HAP-1 (cell line): ENCODE data around the gene EGR4.
A peak's percentile ranks its signal among the peaks of the same experiment; 100 is the strongest.

Experiments used
- DNase-seq, 2 experiments: peaks; one replicate each; pipeline ENCODE4 v3.0.0-alpha.2; 2016 to 2020; ENCODE audit warnings: low spot score in 2 of 2
- H3K27me3 ChIP-seq: fragments of 250-450 bp; sonication (Bioruptor Pico); 2 replicates; pipeline ENCODE4 v1.5.1; 2020; ENCODE audit warnings: low read depth, mild to moderate bottlenecking, moderate library complexity
- H3K36me3 ChIP-seq: fragments of 250-450 bp; sonication (Bioruptor Pico); replicated peaks from 2 replicates; pipeline ENCODE4 v1.5.1; 2020; ENCODE audit warnings: mild to moderate bottlenecking
- H3K4me1 ChIP-seq: fragments of 250-450 bp; sonication (Bioruptor Pico); 2 replicates; pipeline ENCODE4 v1.5.1; 2020; ENCODE audit warnings: mild to moderate bottlenecking
- H3K4me3 ChIP-seq: fragments of 250-450 bp; sonication (Bioruptor Pico); 2 replicates; pipeline ENCODE4 v1.5.1; 2020; ENCODE audit warnings: mild to moderate bottlenecking, moderate library complexity
- H3K9me3 ChIP-seq: fragments of 250-450 bp; sonication (Bioruptor Pico); 2 replicates; pipeline ENCODE4 v1.5.1; 2020; ENCODE audit warnings: mild to moderate bottlenecking, moderate library complexity
- in situ Hi-C: fragments of 300-500 bp; cut with MboI; formaldehyde crosslinking; loops from 3 replicates; pipeline ENCODE4 v1.14.3; 2020; ENCODE audit warnings: low sequenced_read_pairs, inconsistent platforms, mixed read lengths

The EGR4 gene

GRCh38 chr2:73283545-73284295, 9.6 kb downstream of the EGR4 start:
- in situ Hi-C loops: no loop called here

DNA sequence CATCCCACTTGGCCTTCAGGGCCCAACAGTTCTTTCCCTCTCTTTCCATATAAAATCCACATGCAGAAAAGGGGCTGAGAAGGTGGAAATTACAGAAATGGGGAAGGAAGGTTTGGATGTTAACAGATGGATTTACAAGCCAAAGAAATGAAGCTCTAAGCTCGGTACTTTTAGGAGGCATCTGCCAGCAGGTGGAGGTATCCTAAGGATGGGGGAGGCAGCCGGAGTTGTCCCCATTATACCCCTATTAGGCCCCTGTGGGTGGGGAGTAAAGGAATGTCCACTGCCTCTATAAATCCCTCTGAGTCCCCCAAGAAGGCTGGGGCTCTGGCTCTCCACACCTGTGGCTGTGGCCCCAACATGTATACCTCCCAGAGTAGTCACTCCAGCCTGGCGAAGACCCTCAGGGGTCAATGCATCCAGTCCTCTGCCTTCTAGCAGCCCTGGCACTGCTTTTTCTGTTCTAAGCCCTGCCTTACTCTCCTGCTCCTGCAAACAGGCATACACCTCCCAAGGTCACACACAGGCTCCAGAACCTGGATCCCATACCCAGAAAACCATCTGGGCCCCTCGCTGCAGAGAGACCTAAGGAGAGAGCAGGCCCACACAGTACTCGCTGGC, 10.3 kb downstream of the EGR4 start:
- Histone ChIP-seq H3K27me3 (no peaks in the 10 kb centered on the region; the same call in 1 of the 2 replicates), H3K4me3 (peak overlapping the region; percentile 66), H3K4me1 (peaks cover 3% of the 10 kb centered on the region; the same call in 1 of the 2 replicates), H3K9me3 (no peaks in the 10 kb centered on the region), H3K36me3 (no peaks in the 10 kb centered on the region; the same call in 1 of the 2 replicates)
- in situ Hi-C loops: no loop called here
- no peak for DNase-seq

More at GRCh38 chr2:73283545-73284295, 9.6 kb downstream of the EGR4 start:
- peak in 1 of 2 experiments; percentile 48 for DNase-seq
- H3K27me3 ChIP-seq: no peaks in the 10 kb centered on the region; the same call in 1 of the 2 replicates
- H3K4me3 ChIP-seq: peak overlapping the region; percentile 66
- no peaks in the 10 kb centered on the region; the same call in 1 of the 2 replicates for H3K36me3 ChIP-seq
- peaks cover 3% of the 10 kb centered on the region; the same call in 1 of the 2 replicates for H3K4me1 ChIP-seq
- H3K9me3 ChIP-seq: no peaks in the 10 kb centered on the region

GRCh38 chr2:73281244-73281643, 12.1 kb downstream of the EGR4 start:
- DNase-seq: no peak
- Histone ChIP-seq H3K9me3 (no peaks in the 10 kb centered on the region), H3K4me3 (no peak overlapping the region), H3K36me3 (no peaks in the 10 kb centered on the region; the same call in 1 of the 2 replicates), H3K27me3 (no peaks in the 10 kb centered on the region), H3K4me1 (peaks cover 3% of the 10 kb centered on the region; the same call in 1 of the 2 replicates)
- in situ Hi-C loops: no loop called here

DNA sequence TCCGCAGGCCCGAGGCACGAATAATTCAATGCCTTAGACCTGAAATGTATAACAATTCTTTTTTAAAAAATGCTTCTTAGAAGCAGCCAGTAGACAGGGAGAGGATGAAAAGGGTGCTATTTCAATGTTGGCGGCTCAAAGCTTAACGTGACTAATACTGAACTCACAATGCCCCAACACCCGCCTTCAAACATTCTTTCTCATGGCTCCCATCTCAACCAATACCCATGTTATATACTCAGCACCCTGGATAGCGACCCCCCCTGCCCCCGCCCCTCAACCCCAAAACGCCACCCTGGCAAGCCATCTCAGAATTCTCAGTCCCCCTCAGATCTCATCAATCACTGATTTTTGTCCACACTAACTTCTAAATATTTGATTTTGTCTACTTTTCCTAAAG, 13.5 kb downstream of the EGR4 start:
- in situ Hi-C loops: no loop called here
- Histone ChIP-seq H3K4me3 (no peak overlapping the region), H3K36me3 (no peaks in the 10 kb centered on the region; the same call in 1 of the 2 replicates), H3K9me3 (no peaks in the 10 kb centered on the region), H3K27me3 (no peaks in the 10 kb centered on the region), H3K4me1 (peaks cover 1% of the 10 kb centered on the region; the same call in 1 of the 2 replicates)
- no peak for DNase-seq

DNA sequence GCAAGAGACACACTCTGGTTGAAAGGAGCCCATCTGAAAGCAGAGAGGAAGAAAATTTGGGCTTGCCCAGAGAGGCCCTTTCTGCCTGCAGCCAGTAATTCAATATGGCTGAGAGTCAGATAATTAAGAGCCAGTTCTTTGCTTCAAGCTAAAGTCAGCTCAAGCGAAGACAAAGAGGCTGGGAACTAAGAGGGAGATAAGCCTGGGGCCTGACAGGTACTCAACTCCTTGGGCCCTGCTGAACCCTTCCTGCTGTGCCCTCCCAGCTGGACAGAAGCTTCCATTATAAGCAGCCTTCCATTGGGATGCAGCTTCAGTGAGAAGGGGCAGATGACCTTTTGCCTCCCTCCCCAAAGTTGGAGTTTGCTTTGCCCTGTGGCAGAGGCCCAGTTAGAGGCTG, 21.1 kb downstream of the EGR4 start:
- Histone ChIP-seq H3K27me3 (no peaks in the 10 kb centered on the region), H3K36me3 (peaks cover 7% of the 10 kb centered on the region), H3K4me1 (no peaks in the 10 kb centered on the region), H3K4me3 (no peak overlapping the region), H3K9me3 (no peaks in the 10 kb centered on the region)
- in situ Hi-C loops: no loop called here
- DNase-seq: no peak

GRCh38 chr2:73269686-73270465, 23.5 kb downstream of the EGR4 start:
- H3K4me1 ChIP-seq: no peaks in the 10 kb centered on the region
- in situ Hi-C loops: no loop called here
- DNase-seq: no peak
- H3K36me3 ChIP-seq: peaks cover 8% of the 10 kb centered on the region
- H3K9me3 ChIP-seq: no peaks in the 10 kb centered on the region
- no peak overlapping the region for H3K4me3 ChIP-seq
- H3K27me3 ChIP-seq: no peaks in the 10 kb centered on the region

GRCh38 chr2:73268830-73269685, 24.3 kb downstream of the EGR4 start:
- Histone ChIP-seq H3K27me3 (no peaks in the 10 kb centered on the region), H3K9me3 (no peaks in the 10 kb centered on the region), H3K4me3 (no peak overlapping the region), H3K4me1 (no peaks in the 10 kb centered on the region), H3K36me3 (peaks cover 10% of the 10 kb centered on the region)
- in situ Hi-C loops: no loop called here
- no peak for DNase-seq

- H3K36me3 ChIP-seq: peaks cover 11% of the 10 kb centered on the region
- H3K4me1 ChIP-seq: no peaks in the 10 kb centered on the region
- H3K9me3 ChIP-seq: no peaks in the 10 kb centered on the region
- no peak overlapping the region for H3K4me3 ChIP-seq
- in situ Hi-C loops: no loop called here
- H3K27me3 ChIP-seq: no peaks in the 10 kb centered on the region
- no peak for DNase-seq
These were observed 24.9 kb downstream of the EGR4 start for GRCh38 chr2:73268366-73268829.

- H3K9me3 ChIP-seq: no peaks in the 10 kb centered on the region
- peaks cover 16% of the 10 kb centered on the region for H3K36me3 ChIP-seq
- no peaks in the 10 kb centered on the region for H3K4me1 ChIP-seq
- in situ Hi-C loops: no loop called here
- H3K27me3 ChIP-seq: no peaks in the 10 kb centered on the region
- DNase-seq: no peak
- H3K4me3 ChIP-seq: no peak overlapping the region
These were observed 26.3 kb downstream of the EGR4 start for GRCh38 chr2:73267008-73267407.

- H3K9me3 ChIP-seq: no peaks in the 10 kb centered on the region
- in situ Hi-C loops: no loop called here
- no peaks in the 10 kb centered on the region for H3K4me1 ChIP-seq
- peaks cover 16% of the 10 kb centered on the region for H3K36me3 ChIP-seq
- no peak for DNase-seq
- H3K4me3 ChIP-seq: no peak overlapping the region
- no peaks in the 10 kb centered on the region for H3K27me3 ChIP-seq
These were observed 27.1 kb downstream of the EGR4 start for GRCh38 chr2:73266061-73266901.

GRCh38 chr2:73265298-73266060, 27.9 kb downstream of the EGR4 start:
- Histone ChIP-seq H3K9me3 (no peaks in the 10 kb centered on the region), H3K4me3 (no peak overlapping the region), H3K4me1 (no peaks in the 10 kb centered on the region), H3K36me3 (peaks cover 16% of the 10 kb centered on the region), H3K27me3 (no peaks in the 10 kb centered on the region)
- no peak for DNase-seq
- in situ Hi-C loops: no loop called here

DNA sequence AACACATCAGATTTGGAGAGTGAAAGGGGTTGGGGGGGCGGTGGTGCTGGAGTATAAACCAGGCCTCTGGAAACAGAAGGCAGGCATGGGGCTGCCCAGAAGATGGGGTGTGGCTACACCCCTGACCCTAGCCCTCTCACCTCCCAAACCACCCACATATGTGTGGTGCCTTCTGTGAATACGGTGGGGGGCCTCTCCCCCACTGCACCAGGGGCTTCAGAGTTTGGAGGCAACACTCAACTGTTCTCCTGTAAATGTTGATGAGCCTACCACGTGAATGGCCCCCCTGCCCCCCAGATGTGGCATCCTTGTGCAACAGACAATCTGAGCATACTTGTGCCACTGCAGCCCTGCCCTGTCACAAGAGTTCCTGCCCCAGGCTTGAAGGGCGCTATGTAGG, 28.6 kb downstream of the EGR4 start:
- H3K36me3 ChIP-seq: peaks cover 21% of the 10 kb centered on the region
- H3K4me3 ChIP-seq: no peak overlapping the region
- in situ Hi-C loops: no loop called here
- no peaks in the 10 kb centered on the region for H3K9me3 ChIP-seq
- no peaks in the 10 kb centered on the region for H3K4me1 ChIP-seq
- DNase-seq: no peak
- no peaks in the 10 kb centered on the region for H3K27me3 ChIP-seq
